ENCODE results near the gene CORO2B.

DNA sequence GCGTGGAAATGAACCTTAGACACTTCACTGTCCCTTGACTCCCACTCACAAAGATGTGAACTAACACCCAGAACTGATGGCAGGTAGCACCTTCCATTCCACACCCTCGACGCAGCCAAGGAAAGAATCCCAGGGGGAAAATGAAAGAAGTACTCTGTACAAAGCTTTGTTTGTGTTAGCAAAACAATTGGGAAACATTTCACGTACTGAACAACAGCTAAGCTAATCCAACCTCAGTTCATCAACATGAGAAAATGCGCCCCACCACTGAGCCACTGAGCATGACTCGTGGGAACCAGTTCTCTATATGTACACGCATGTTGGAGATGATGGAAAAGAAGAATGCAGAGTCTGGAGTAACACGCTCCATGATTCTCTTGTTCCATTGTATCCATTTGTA, 32.0 kb downstream of the CORO2B start:
- TF ChIP-seq ISL1 (CRISPR knock-in tag; IDR thresholded peaks at IDR 0.05): no peak
- no peak for TF ChIP-seq TCF4 (CRISPR knock-in tag; IDR thresholded peaks at IDR 0.05; ENCODE audit: borderline replicate concordance)
- no peak for TF ChIP-seq ZNF565 (CRISPR knock-in tag; conservative IDR thresholded peaks at IDR 0.05; ENCODE audit: low read depth)
- TF ChIP-seq ZFP3 (CRISPR knock-in tag; IDR thresholded peaks at IDR 0.05): no peak
- TF ChIP-seq ZNF8 (CRISPR knock-in tag; IDR thresholded peaks at IDR 0.05): no peak
- TF ChIP-seq RARB (CRISPR knock-in tag; IDR thresholded peaks at IDR 0.05): no peak
- TF ChIP-seq ARNTL (CRISPR knock-in tag; IDR thresholded peaks at IDR 0.05; ENCODE audit: borderline replicate concordance, low read depth): no peak
- TF ChIP-seq, protein P1, sequence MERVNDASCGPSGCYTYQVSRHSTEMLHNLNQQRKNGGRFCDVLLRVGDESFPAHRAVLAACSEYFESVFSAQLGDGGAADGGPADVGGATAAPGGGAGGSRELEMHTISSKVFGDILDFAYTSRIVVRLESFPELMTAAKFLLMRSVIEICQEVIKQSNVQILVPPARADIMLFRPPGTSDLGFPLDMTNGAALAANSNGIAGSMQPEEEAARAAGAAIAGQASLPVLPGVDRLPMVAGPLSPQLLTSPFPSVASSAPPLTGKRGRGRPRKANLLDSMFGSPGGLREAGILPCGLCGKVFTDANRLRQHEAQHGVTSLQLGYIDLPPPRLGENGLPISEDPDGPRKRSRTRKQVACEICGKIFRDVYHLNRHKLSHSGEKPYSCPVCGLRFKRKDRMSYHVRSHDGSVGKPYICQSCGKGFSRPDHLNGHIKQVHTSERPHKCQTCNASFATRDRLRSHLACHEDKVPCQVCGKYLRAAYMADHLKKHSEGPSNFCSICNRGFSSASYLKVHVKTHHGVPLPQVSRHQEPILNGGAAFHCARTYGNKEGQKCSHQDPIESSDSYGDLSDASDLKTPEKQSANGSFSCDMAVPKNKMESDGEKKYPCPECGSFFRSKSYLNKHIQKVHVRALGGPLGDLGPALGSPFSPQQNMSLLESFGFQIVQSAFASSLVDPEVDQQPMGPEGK (CRISPR knock-in tag; IDR thresholded peaks at IDR 0.05; ENCODE audit: borderline replicate concordance): no peak
- TF ChIP-seq, protein P2, sequence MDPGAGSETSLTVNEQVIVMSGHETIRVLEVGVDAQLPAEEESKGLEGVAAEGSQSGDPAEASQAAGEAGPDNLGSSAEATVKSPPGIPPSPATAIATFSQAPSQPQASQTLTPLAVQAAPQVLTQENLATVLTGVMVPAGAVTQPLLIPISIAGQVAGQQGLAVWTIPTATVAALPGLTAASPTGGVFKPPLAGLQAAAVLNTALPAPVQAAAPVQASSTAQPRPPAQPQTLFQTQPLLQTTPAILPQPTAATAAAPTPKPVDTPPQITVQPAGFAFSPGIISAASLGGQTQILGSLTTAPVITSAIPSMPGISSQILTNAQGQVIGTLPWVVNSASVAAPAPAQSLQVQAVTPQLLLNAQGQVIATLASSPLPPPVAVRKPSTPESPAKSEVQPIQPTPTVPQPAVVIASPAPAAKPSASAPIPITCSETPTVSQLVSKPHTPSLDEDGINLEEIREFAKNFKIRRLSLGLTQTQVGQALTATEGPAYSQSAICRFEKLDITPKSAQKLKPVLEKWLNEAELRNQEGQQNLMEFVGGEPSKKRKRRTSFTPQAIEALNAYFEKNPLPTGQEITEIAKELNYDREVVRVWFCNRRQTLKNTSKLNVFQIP (CRISPR knock-in tag; IDR thresholded peaks at IDR 0.05; ENCODE audit: borderline replicate concordance, low read depth): no peak
- TF ChIP-seq, protein P3, sequence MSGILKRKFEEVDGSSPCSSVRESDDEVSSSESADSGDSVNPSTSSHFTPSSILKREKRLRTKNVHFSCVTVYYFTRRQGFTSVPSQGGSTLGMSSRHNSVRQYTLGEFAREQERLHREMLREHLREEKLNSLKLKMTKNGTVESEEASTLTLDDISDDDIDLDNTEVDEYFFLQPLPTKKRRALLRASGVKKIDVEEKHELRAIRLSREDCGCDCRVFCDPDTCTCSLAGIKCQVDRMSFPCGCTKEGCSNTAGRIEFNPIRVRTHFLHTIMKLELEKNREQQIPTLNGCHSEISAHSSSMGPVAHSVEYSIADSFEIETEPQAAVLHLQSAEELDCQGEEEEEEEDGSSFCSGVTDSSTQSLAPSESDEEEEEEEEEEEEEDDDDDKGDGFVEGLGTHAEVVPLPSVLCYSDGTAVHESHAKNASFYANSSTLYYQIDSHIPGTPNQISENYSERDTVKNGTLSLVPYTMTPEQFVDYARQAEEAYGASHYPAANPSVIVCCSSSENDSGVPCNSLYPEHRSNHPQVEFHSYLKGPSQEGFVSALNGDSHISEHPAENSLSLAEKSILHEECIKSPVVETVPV (CRISPR knock-in tag; IDR thresholded peaks at IDR 0.05): no peak
- TF ChIP-seq, protein P4, sequence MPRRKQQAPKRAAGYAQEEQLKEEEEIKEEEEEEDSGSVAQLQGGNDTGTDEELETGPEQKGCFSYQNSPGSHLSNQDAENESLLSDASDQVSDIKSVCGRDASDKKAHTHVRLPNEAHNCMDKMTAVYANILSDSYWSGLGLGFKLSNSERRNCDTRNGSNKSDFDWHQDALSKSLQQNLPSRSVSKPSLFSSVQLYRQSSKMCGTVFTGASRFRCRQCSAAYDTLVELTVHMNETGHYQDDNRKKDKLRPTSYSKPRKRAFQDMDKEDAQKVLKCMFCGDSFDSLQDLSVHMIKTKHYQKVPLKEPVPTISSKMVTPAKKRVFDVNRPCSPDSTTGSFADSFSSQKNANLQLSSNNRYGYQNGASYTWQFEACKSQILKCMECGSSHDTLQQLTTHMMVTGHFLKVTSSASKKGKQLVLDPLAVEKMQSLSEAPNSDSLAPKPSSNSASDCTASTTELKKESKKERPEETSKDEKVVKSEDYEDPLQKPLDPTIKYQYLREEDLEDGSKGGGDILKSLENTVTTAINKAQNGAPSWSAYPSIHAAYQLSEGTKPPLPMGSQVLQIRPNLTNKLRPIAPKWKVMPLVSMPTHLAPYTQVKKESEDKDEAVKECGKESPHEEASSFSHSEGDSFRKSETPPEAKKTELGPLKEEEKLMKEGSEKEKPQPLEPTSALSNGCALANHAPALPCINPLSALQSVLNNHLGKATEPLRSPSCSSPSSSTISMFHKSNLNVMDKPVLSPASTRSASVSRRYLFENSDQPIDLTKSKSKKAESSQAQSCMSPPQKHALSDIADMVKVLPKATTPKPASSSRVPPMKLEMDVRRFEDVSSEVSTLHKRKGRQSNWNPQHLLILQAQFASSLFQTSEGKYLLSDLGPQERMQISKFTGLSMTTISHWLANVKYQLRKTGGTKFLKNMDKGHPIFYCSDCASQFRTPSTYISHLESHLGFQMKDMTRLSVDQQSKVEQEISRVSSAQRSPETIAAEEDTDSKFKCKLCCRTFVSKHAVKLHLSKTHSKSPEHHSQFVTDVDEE (CRISPR knock-in tag; IDR thresholded peaks at IDR 0.05): no peak
- TF ChIP-seq OSR1 (CRISPR knock-in tag; IDR thresholded peaks at IDR 0.05): no peak
- TF ChIP-seq CSDC2 (CRISPR knock-in tag; IDR thresholded peaks at IDR 0.05): no peak
- no peak for TF ChIP-seq ZFP30 (CRISPR knock-in tag; IDR thresholded peaks at IDR 0.05)

All from SK-N-SH treated with all-trans-retinoic acid at 6 μM for 48 hours (cell line).